GM04504 (cell line): ENCODE results near the gene CRAMP1.
"Not testable (repeated sequence)": the region's sequence is repeated elsewhere in the genome, so short reads cannot be mapped to it uniquely, and the experiment has no call there.

Experiments
- DNase-seq: peaks from one replicate; pipeline ENCODE4 v3.0.0-alpha.2; 2012; ENCODE audit warnings: low read depth

CRAMP1 gene

DNA sequence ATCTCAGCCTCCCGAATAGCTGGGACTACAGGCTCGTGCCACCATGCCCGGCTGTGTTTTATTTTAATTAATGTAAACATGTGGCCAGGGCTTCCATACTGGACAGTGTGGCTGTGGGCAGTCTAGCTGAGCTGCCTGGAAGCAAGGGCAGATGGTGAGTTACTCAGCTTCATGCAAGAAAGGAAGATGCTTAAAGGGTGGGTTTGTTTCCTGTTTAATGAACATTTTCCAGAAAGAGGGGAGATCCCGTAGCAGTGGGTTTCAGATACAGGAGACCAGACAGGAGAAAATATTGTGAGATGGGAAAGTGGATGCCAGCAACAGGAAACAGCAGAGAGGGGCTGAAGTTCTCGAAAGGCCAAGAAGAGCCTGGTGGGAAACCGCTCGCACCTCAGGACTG lies 101.2 kb downstream of the CRAMP1 start:
- no peak for DNase-seq

DNA sequence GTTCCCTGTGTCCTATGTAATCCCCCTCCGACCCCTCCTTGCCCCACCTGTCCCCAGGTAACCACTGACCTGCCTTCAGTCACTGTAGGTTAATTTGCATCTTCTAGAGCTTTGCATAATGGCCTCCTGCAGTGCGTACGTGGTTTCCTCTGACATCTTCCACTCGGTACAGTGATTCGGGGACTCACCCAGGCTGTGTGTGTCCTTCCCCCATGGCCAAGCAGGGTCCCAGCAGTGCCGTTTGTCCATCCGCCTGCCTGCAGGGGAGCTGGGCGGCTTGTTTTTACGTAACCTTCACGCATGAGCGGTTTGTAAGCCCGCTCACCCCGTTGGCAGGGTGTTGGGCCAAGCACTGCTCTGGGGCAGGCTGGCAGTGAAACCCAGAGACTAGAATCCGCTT lies 101.8 kb downstream of the CRAMP1 start:
- no peak for DNase-seq

DNA sequence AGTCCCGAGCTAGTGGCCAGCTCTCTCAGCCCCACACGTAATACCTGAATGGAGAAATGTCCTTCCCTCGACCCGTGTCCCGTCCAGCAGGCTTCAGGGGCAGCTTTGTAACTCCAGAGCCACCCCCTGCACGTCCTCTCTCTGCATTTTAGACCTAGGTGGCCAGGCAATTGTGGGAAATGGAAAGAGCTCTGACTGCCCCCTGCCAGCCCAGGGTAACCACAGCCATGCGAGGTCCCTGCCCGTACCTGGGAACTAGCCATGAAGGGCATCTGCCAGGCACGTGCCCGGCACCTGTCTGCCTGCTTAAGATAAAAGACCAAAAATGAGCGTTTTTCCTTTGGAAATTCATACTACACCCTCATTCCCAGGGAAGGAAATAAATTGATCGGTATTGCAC lies 103.1 kb downstream of the CRAMP1 start:
- no peak for DNase-seq

DNA sequence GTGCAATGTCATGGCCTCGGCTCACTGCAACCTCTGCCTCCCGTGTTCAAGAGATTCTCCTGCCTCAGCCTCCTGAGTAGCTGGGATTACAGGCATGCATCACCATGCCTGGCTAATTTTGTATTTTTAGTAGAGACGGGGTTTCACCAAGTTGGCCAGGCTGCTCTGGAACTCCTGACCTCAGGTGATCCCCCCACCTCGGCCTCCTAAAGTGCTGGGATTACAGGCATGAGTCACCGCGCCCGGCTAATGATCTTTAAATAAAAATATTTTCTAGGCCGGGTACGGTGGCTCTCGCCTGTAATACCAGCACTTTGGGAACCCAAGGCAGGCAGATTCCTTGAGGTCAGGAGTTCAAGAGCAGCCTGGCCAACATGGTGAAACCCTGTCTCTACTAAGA lies 106.1 kb downstream of the CRAMP1 start:
- not testable (repeated sequence) for DNase-seq

DNA sequence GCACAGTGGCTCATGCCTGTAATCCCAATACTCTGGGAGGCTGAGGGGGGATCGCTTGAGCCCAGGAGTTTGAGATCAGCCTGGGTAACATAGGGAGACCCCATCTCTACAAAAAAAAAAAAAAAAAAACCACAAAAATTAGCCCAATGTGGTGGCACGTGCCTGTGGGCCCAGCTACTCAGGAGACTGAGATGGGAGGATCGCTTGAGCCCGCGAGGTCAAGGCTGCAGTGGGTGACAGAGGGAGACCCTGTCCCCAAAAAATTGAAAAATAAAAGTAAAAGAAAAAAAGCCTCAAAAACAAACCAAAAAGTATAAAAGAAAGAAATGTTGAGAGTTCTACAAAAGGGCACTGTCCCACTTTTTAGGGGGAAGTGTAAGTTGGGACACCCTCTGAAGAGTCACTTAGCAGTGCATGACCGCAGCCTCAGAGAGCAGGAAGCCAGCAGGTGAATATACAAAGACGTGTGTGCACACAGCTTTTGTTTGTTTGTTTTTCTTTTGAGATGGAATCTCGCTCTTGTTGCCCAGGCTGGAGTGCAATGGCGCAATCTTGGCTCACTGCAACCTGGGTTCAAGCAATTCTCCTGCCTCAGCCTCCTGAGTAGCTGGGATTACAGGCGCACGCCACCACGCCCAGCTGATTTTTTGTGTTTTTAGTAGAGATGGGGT lies 107.5 kb downstream of the CRAMP1 start:
- DNase-seq: not testable (repeated sequence)

DNA sequence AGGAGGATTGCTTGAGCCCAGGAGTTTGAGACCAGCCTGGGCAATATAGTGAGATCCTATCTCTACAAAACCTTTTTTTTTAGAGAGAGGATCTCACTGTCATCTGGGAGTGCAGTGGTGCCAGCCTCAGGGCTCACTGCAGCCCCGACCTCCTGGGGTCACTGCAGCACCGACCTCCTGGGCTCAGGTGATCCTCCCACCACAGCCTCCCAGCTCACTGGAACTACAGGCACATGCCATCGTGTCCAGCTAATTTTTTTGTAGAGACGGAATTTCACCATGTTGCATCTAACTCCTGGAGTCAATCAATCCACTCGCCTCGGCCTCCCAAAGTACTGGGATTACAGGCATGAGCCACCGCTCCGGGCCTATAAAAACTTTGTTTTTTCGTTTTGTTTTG lies 109.2 kb downstream of the CRAMP1 start:
- no peak for DNase-seq

DNA sequence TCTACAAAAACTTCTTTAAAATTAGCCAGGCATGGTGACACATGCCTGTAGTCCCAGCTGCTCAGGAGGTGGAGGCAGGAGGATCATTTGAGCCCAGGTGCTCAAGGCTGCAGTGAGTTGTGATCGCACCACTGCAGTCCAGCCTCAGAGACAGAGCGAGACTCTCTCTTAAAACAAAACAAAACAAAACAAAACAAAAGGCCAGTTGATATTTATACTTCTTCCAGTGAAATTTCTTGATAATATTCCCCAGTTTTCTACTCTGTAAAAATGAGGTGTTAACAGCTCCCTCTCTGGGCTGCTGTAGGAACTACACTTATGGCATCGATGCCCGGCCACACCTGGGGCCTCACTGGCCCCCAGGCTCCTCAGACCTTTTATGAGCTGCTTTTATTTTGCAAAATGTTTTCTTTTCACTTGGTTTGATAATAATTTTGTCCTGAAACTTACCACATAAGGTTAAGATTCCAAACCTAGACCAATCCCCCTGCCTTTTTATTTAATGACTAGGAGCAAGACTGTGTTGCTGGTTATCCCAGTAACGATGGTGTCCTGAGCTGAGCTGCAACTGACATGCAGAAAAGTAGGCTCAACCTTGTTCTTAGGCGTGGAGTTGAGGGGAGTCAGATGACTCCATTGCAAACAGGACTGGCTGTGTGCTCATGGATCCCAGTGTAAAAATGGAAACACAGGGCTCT lies 111.4 kb downstream of the CRAMP1 start:
- DNase-seq: peak; percentile 17

DNA sequence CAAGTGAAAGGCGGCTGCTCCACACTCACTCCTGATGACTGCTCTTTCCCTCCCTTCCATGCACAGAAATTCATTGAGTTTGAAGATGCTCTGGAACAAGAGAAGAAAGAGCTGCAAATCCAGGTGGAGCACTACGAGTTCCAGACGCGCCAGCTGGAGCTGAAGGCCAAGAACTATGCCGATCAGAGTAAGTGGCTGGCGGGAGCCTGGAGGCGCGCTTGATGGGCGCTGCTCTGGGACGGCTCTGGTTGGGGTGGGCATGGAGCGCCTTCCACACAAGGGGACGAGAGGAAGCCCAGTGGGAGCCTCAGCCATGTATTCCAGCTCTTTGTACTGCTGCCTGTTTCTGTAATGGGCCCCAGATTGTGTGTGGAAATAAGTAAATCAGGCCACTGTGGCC lies 112.3 kb downstream of the CRAMP1 start:
- no peak for DNase-seq

DNA sequence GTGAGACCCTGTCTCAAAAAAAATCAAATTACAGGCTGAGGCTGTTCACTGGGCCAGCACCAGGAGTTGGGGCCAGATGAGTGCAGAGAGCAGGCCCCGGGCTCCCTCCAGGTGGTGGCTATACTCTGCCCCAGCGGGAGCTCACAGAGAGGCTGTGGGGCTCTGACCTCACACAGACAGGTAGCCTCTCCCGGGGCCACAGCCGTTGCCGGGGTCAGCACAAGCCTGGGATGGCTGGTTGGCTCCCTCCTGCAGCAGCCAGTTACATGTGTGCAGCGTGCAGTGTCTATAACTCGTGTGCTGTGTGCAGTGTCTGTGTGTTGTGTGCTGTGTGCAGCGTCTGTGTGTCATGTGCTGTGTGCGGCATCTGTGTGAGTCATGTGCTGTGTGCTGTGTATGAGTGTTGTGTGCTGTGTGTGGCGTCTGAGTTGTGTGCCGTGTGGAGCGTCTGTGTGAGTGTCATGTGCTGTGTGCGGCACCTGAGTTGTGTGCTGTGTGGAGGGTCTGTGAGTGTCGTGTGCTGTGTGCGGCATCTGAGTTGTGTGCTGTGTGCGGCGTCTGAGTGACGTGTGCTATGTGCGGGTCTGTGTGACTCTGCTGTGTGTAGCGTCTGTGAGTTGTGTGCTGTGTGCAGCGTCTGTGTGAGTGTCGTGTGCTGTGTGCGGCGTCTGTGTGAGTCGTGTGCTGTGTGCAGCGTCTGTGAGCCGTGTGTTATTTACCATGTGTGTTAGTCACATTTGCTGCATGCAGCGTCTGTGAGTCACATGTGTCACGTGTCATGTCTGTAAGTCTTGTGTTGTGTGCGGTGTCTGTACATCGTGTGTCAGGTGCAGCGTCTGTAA lies 114.7 kb downstream of the CRAMP1 start:
- DNase-seq: no peak
